MM.1S (cell line): Measurements from ENCODE around the gene ZNF248.

Source experiments
- EZH2 ChIP-seq: fragments of 300-600 bp; sonication (generic); optimal IDR thresholded peaks from 2 replicates; pipeline ENCODE3; 2017; ENCODE audit warnings: low read depth, mild to moderate bottlenecking, antibody characterized with exemption, low read length, mixed read lengths
- TF ChIP-seq, protein P1 (sequence below): fragments of 300-600 bp; sonication (generic); IDR thresholded peaks from 2 replicates; pipeline ENCODE4 v1.5.1; 2016; ENCODE audit warnings: antibody characterized with exemption, low read length, mixed read lengths

DNA sequence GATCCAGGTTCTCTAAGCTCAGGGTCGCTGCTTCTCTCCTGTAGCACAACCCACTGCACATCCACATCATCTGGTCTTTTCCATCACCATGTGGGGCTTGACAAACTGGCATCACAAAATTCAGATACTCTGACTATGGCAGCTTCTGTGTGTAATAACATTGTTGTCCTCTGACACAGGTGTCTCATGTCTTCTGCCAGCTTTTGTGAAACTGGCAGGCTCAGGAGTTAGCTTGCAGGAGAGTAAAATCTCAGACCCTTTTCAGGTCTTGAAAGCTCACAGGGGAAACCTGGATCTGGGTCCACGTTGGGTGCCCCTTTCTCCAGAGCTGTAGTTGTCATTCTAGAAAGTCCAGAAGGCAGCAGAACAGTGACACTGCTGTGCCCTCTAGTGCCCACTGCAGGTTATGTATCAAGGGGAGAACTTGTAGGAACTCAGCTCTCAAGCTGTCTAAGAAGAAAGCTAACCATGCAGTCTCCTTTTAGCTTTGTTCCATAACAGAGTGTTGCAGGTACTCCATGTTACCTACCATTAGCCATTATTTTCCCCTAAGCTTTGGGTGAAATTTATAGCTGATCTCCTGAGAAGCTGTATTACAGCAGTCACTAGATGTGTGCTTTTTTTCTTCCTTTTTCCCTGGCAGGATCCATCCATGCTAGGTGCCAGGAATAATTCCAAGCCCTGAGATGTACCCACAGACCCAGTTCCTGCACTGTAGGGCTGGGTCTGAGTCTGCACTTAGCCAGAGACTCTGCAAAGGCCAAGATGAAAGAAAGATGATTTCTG, 102.7 kb downstream of the ZNF248 start:
- TF ChIP-seq EZH2: no peak
- TF ChIP-seq, protein P1, sequence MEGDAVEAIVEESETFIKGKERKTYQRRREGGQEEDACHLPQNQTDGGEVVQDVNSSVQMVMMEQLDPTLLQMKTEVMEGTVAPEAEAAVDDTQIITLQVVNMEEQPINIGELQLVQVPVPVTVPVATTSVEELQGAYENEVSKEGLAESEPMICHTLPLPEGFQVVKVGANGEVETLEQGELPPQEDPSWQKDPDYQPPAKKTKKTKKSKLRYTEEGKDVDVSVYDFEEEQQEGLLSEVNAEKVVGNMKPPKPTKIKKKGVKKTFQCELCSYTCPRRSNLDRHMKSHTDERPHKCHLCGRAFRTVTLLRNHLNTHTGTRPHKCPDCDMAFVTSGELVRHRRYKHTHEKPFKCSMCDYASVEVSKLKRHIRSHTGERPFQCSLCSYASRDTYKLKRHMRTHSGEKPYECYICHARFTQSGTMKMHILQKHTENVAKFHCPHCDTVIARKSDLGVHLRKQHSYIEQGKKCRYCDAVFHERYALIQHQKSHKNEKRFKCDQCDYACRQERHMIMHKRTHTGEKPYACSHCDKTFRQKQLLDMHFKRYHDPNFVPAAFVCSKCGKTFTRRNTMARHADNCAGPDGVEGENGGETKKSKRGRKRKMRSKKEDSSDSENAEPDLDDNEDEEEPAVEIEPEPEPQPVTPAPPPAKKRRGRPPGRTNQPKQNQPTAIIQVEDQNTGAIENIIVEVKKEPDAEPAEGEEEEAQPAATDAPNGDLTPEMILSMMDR: peak; percentile 65
